HG03432 (cell line): ENCODE results near the gene CYP46A1.

Source experiments
- ATAC-seq: cut with Tn5 transposase; IDR thresholded peaks from one replicate; pipeline ENCODE4 v1.9.1; 2021; ENCODE audit warnings: mild to moderate bottlenecking, moderate library complexity; ENCODE audit not compliant: unreplicated experiment

Gene CYP46A1

GRCh38 chr14:99741227-99741976 is 57.3 kb downstream of the CYP46A1 start:
- ATAC-seq: no peak

GRCh38 chr14:99742074-99742473 is 58.0 kb downstream of the CYP46A1 start:
- ATAC-seq: no peak

GRCh38 chr14:99742509-99743487 is 58.7 kb downstream of the CYP46A1 start:
- ATAC-seq: no peak

GRCh38 chr14:99744199-99744872 is 60.2 kb downstream of the CYP46A1 start:
- no peak for ATAC-seq

- no peak for ATAC-seq
Measured at GRCh38 chr14:99744873-99745224, 60.8 kb downstream of the CYP46A1 start.

- no peak for ATAC-seq
Measured at GRCh38 chr14:99745307-99745951, 61.3 kb downstream of the CYP46A1 start.

GRCh38 chr14:99747167-99747566 is 63.1 kb downstream of the CYP46A1 start:
- no peak for ATAC-seq

- no peak for ATAC-seq
Measured at GRCh38 chr14:99747582-99748330, 63.7 kb downstream of the CYP46A1 start.

- ATAC-seq: no peak
Measured at GRCh38 chr14:99748529-99748928, 64.4 kb downstream of the CYP46A1 start.

- no peak for ATAC-seq
Measured at GRCh38 chr14:99749142-99749541, 65.0 kb downstream of the CYP46A1 start.

GRCh38 chr14:99749763-99750715 is 65.9 kb downstream of the CYP46A1 start:
- ATAC-seq: no peak

GRCh38 chr14:99750746-99751450 is 66.8 kb downstream of the CYP46A1 start:
- no peak for ATAC-seq

- ATAC-seq: no peak
Measured at GRCh38 chr14:99751539-99752485, 67.7 kb downstream of the CYP46A1 start.

- no peak for ATAC-seq
Measured at GRCh38 chr14:99752486-99753121, 68.5 kb downstream of the CYP46A1 start.

- no peak for ATAC-seq
Measured at GRCh38 chr14:99753225-99754140, 69.4 kb downstream of the CYP46A1 start.
